HepG2 (cell line): ENCODE measurements around the gene ZNF341. TPM values are rescaled to one million over a fixed set of nuclear protein-coding genes. Genes with fewer than 3 reads are reported as not detected.

Experiments used
- CEBPB ChIP-seq: IDR thresholded peaks from 2 replicates; pipeline ENCODE4 v1.6.1; 2011; ENCODE audit warnings: low read depth, low read length, improper control_type of control experiment, borderline replicate concordance
- KAT8 ChIP-seq: IDR thresholded peaks from 2 replicates; pipeline ENCODE4 v1.6.1; 2016; ENCODE audit warnings: missing genetic modification reagents, missing compliant biosample characterization
- SMARCC2 ChIP-seq: fragments of 450-650 bp; IDR thresholded peaks from 2 replicates; pipeline ENCODE4 v1.6.1; 2017; ENCODE audit warnings: antibody characterized with exemption, mild to moderate bottlenecking
- ZEB1 ChIP-seq: IDR thresholded peaks from 2 replicates; pipeline ENCODE4 v1.6.1; 2012; ENCODE audit warnings: mild to moderate bottlenecking, low read depth, inconsistent platforms; ENCODE audit not compliant: insufficient replicate concordance
- ZNF224 ChIP-seq: sonication (generic); formaldehyde crosslinking; IDR thresholded peaks from 2 replicates; pipeline ENCODE4 v1.5.0; 2020; ENCODE audit warnings: mild to moderate bottlenecking, missing genetic modification reagents
- polyA plus RNA-seq, 8 experiments: library from polyadenylated mRNA; depleted of rRNA in 3 of 8; stranded (reverse) in 7 of 8; unstranded in 1 of 8; fragments of >200 nt; fragmentation: Illumina TruSeq in 4 of 8; extraction: Trizol in 4 of 8; gene quantifications; 2 replicates each; pipeline versions ENCODE4 v1.2.1 to v1.2.3, GENCODE V29; 2011 to 2016; ENCODE audit warnings: low read depth in 4 of 8, missing spikeins in 1 of 8, mixed read lengths in 1 of 8; ENCODE audit not compliant: insufficient read depth in 1 of 8
- total RNA-seq, 5 experiments: library from RNA; depleted of rRNA; stranded (reverse); fragments of >200 nt; fragmentation: Illumina TruSeq; extraction: Trizol; gene quantifications; 2 replicates each; pipeline ENCODE4 v1.2.3, GENCODE V29; 2016; ENCODE audit warnings: low read depth in 1 of 5
- TF ChIP-seq, protein P1 (sequence below): sonication (generic); formaldehyde crosslinking; IDR thresholded peaks from 2 replicates; pipeline ENCODE4 v1.5.0; 2020; ENCODE audit warnings: mild to moderate bottlenecking, missing genetic modification reagents, moderate library complexity
- TF ChIP-seq, protein P2 (sequence below): sonication (generic); formaldehyde crosslinking; IDR thresholded peaks from 2 replicates; pipeline ENCODE4 v1.5.0; 2020; ENCODE audit warnings: missing genetic modification reagents, mild to moderate bottlenecking, borderline replicate concordance
- TF ChIP-seq, protein P3 (sequence below): sonication (generic); formaldehyde crosslinking; IDR thresholded peaks from 2 replicates; pipeline ENCODE4 v1.8.1; 2022; ENCODE audit warnings: mild to moderate bottlenecking, missing genetic modification reagents
- TF ChIP-seq, protein P4 (sequence below): sonication (generic); formaldehyde crosslinking; IDR thresholded peaks from 2 replicates; pipeline ENCODE4 v1.4.0; 2020; ENCODE audit warnings: missing genetic modification reagents
- TF ChIP-seq, protein P5 (sequence below): sonication (generic); formaldehyde crosslinking; IDR thresholded peaks from 2 replicates; pipeline ENCODE4 v1.4.0; 2020; ENCODE audit warnings: missing genetic modification reagents

ZNF341 gene
- total and polyA plus RNA-seq, 2 of the 13 experiments (the other 11 are each of a cell fraction or from before 2014, with no cell fraction given): 1.1 to 2.2 TPM

DNA sequence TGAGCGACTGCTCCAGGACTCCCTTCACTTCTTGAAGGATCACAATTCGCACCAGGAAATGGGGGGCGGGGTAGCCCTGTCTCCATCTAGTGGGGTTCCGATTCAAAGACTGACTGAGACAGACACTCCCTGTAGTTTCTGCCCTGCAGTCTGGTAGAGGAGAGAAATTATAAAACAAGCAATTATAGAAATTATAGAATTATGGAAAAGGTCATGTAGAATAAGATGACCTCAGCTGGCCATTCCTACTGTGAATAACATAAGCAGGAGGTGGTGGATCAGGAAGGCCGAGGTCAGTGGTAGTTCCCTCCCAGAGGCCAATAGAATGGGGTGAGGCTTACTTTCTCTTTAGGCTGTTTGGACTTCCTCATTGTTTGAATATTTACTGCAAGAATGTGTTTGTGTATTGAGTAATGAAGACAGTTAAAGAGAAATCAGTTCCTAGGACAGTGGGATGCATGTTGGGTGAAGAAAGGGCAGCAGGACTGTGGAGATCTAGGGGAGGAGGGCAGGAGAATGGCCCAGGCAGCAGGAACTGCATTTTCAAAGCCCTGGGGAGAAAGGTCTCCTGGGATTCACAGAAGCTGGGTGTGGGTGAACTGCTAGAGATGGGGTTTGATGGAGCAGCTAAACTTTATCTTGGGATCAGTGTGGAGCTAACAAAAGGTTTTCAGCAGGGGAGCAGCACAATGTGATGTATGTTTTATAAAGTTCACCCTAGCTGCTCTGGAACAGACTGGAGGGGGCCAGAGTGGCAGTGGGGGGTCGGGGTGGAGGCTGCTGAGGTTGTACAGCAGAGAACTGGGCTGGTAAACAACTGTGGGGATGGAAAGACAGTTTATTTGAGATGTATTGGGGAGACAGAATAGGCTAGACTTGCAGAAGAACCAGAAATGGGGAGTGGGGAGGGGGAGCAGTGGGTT is 2.1 kb downstream of the ZNF341 start (continued):
- TF ChIP-seq, protein P1, sequence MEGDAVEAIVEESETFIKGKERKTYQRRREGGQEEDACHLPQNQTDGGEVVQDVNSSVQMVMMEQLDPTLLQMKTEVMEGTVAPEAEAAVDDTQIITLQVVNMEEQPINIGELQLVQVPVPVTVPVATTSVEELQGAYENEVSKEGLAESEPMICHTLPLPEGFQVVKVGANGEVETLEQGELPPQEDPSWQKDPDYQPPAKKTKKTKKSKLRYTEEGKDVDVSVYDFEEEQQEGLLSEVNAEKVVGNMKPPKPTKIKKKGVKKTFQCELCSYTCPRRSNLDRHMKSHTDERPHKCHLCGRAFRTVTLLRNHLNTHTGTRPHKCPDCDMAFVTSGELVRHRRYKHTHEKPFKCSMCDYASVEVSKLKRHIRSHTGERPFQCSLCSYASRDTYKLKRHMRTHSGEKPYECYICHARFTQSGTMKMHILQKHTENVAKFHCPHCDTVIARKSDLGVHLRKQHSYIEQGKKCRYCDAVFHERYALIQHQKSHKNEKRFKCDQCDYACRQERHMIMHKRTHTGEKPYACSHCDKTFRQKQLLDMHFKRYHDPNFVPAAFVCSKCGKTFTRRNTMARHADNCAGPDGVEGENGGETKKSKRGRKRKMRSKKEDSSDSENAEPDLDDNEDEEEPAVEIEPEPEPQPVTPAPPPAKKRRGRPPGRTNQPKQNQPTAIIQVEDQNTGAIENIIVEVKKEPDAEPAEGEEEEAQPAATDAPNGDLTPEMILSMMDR: 0 out of 2 replicates have a peak, but pooled peaks have one; percentile 14
- no peak for TF ChIP-seq SMARCC2
- TF ChIP-seq, protein P2, sequence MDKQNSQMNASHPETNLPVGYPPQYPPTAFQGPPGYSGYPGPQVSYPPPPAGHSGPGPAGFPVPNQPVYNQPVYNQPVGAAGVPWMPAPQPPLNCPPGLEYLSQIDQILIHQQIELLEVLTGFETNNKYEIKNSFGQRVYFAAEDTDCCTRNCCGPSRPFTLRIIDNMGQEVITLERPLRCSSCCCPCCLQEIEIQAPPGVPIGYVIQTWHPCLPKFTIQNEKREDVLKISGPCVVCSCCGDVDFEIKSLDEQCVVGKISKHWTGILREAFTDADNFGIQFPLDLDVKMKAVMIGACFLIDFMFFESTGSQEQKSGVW (CRISPR knock-in tag): no peak
- TF ChIP-seq, protein P3, sequence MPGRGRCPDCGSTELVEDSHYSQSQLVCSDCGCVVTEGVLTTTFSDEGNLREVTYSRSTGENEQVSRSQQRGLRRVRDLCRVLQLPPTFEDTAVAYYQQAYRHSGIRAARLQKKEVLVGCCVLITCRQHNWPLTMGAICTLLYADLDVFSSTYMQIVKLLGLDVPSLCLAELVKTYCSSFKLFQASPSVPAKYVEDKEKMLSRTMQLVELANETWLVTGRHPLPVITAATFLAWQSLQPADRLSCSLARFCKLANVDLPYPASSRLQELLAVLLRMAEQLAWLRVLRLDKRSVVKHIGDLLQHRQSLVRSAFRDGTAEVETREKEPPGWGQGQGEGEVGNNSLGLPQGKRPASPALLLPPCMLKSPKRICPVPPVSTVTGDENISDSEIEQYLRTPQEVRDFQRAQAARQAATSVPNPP (CRISPR knock-in tag): 0 out of 2 replicates have a peak, but pooled peaks have one; percentile 16
- TF ChIP-seq KAT8 (CRISPR knock-in tag): peak; percentile 86
- TF ChIP-seq, protein P4, sequence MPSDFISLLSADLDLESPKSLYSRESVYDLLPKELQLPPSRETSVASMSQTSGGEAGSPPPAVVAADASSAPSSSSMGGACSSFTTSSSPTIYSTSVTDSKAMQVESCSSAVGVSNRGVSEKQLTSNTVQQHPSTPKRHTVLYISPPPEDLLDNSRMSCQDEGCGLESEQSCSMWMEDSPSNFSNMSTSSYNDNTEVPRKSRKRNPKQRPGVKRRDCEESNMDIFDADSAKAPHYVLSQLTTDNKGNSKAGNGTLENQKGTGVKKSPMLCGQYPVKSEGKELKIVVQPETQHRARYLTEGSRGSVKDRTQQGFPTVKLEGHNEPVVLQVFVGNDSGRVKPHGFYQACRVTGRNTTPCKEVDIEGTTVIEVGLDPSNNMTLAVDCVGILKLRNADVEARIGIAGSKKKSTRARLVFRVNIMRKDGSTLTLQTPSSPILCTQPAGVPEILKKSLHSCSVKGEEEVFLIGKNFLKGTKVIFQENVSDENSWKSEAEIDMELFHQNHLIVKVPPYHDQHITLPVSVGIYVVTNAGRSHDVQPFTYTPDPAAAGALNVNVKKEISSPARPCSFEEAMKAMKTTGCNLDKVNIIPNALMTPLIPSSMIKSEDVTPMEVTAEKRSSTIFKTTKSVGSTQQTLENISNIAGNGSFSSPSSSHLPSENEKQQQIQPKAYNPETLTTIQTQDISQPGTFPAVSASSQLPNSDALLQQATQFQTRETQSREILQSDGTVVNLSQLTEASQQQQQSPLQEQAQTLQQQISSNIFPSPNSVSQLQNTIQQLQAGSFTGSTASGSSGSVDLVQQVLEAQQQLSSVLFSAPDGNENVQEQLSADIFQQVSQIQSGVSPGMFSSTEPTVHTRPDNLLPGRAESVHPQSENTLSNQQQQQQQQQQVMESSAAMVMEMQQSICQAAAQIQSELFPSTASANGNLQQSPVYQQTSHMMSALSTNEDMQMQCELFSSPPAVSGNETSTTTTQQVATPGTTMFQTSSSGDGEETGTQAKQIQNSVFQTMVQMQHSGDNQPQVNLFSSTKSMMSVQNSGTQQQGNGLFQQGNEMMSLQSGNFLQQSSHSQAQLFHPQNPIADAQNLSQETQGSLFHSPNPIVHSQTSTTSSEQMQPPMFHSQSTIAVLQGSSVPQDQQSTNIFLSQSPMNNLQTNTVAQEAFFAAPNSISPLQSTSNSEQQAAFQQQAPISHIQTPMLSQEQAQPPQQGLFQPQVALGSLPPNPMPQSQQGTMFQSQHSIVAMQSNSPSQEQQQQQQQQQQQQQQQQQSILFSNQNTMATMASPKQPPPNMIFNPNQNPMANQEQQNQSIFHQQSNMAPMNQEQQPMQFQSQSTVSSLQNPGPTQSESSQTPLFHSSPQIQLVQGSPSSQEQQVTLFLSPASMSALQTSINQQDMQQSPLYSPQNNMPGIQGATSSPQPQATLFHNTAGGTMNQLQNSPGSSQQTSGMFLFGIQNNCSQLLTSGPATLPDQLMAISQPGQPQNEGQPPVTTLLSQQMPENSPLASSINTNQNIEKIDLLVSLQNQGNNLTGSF: no peak
- TF ChIP-seq, protein P5, sequence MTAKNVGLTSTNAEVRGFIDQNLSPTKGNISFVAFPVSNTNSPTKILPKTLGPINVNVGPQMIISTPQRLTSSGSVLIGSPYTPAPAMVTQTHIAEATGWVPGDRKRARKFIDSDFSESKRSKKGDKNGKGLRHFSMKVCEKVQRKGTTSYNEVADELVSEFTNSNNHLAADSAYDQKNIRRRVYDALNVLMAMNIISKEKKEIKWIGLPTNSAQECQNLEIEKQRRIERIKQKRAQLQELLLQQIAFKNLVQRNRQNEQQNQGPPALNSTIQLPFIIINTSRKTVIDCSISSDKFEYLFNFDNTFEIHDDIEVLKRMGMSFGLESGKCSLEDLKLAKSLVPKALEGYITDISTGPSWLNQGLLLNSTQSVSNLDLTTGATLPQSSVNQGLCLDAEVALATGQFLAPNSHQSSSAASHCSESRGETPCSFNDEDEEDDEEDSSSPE (CRISPR knock-in tag): peak; percentile 50; the same call in 1 of the 2 replicates
- TF ChIP-seq ZNF224 (CRISPR knock-in tag): no peak
- peak; percentile 90 for TF ChIP-seq CEBPB
- TF ChIP-seq ZEB1: peak; percentile 83
